ENCODE results near the gene TRAF1.

DNA sequence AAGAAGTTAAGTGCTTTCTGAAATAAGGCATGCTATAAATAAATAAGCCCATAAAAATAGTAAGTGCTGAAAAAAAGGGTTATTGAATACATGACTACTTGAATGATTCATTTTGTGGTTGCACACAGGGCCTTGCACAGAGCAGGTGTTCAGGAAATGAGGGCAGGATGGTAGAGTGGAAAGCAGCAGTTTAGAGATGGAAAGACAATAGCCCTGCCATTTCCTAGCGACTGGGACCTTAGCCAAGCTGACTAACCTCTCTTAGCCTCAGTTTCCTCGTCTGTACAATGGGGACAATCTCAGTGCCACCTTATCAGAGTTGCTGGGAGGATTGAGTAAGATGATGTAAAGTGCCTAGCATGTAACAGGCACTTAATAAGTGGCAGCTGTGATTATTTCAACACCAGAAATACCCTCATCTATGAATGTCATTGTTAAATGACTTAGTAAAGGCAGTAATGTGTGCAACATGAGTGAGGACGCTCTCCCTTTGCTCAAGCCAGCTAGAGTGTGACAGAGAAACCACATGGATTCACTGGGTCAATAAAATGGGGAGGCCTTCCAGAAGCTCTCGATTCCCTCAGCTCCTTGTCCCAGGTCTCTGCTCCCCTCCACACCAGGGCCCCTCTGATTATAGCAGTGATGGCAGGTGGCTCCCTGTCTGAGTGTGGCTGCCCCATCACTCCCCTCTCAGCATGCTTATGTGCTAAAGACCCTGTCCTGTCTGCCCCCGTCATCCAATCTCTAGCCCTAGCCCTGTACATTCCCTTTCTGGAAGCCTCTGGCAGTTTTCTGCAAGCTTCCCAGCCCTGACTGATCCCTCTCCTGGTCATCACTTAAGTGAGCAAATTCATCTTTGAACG lies 33.6 kb downstream of the TRAF1 start:
- TF ChIP-seq CTCF (IDR thresholded peaks at IDR 0.05), result no peak
- no peak for TF ChIP-seq EZH2 (IDR thresholded peaks at IDR 0.05; ENCODE audit: borderline replicate concordance, insufficient read depth, low read depth, low read length, poor library complexity, severe bottlenecking)

Measured in B cell (primary cell).